Ovary (tissue), 3 donors: Measurements from ENCODE around the gene GYPC.

Experiments
- CTCF ChIP-seq, 3 donors: fragments of 450-650 bp in 2 of 3; fragments of 200-600 bp in 1 of 3; IDR thresholded peaks; one replicate each; pipeline versions ENCODE4 v1.5.1 to v1.8.0; 2016 to 2022; ENCODE audit warnings: antibody characterized with exemption in 3 of 3, mild to moderate bottlenecking in 1 of 3
- EP300 ChIP-seq: sonication (generic); formaldehyde crosslinking; IDR thresholded peaks from one replicate; pipeline ENCODE4 v1.6.1; 2017; ENCODE audit warnings: antibody characterized with exemption
- POLR2A ChIP-seq: fragments of 450-650 bp; IDR thresholded peaks from one replicate; pipeline ENCODE4 v1.6.1; 2017; ENCODE audit warnings: antibody characterized with exemption, mild to moderate bottlenecking, moderate library complexity
- donor health status: DM: no; HTN: no; CAD: no.

GRCh38 chr2:126715576-126716406, 59.8 kb downstream of the GYPC start:
- TF ChIP-seq POLR2A (no peak), CTCF (IDR thresholded peaks at IDR 0.05) (no peak), EP300 (no peak)
